Mesenchymal stem cell (in vitro differentiated cells and primary cell): Measurements from ENCODE around the gene NUB1. TPM values are rescaled to one million over a fixed set of nuclear protein-coding genes. Genes with fewer than 3 reads are reported as not detected.
A peak's percentile ranks its signal among the peaks of the same experiment; 100 is the strongest.

Source experiments
- DNase-seq: peaks from one replicate; pipeline ENCODE4 v3.0.0-alpha.2; 2013
- H2AFZ ChIP-seq: one replicate; pipeline ENCODE4 v1.6.1; 2013; ENCODE audit warnings: low read depth, mild to moderate bottlenecking, control low read depth, inconsistent platforms, low read length, moderate library complexity
- H2AK5ac ChIP-seq: 2 replicates; pipeline ENCODE4 v1.6.1; 2013; ENCODE audit warnings: low read length, moderate library complexity, mild to moderate bottlenecking, inconsistent platforms; ENCODE audit not compliant: severe bottlenecking
- H2BK120ac ChIP-seq: one replicate; pipeline ENCODE4 v1.6.1; 2013; ENCODE audit warnings: low read depth, mild to moderate bottlenecking, inconsistent platforms, low read length, moderate library complexity
- H2BK12ac ChIP-seq, 2 experiments: one replicate each; pipeline ENCODE4 v1.6.1; 2013; ENCODE audit warnings: inconsistent platforms in 2 of 2, low read length in 2 of 2, mild to moderate bottlenecking in 2 of 2, moderate library complexity in 2 of 2, control low read depth in 1 of 2
- H2BK15ac ChIP-seq: one replicate; pipeline ENCODE4 v1.6.1; 2013; ENCODE audit warnings: mild to moderate bottlenecking, low read depth, inconsistent platforms; ENCODE audit not compliant: poor library complexity, severe bottlenecking
- H2BK5ac ChIP-seq: 2 replicates; pipeline ENCODE4 v1.6.1; 2013; ENCODE audit warnings: low read depth, mild to moderate bottlenecking, low read length, control low read depth, inconsistent platforms; ENCODE audit not compliant: poor library complexity, severe bottlenecking
- H3K14ac ChIP-seq, 2 experiments: one replicate each; pipeline ENCODE4 v1.6.1; 2013; ENCODE audit warnings: inconsistent platforms in 2 of 2, low read length in 2 of 2, control low read depth in 1 of 2, mild to moderate bottlenecking in 1 of 2, moderate library complexity in 1 of 2
- H3K18ac ChIP-seq, 2 experiments: one replicate each; pipeline ENCODE4 v1.6.1; 2013; ENCODE audit warnings: inconsistent platforms in 2 of 2, low read length in 2 of 2, control low read depth in 1 of 2, low read depth in 1 of 2, mild to moderate bottlenecking in 1 of 2
- H3K23ac ChIP-seq, 2 experiments: one replicate each; pipeline ENCODE4 v1.6.1; 2013; ENCODE audit warnings: inconsistent platforms in 2 of 2, low read length in 2 of 2, mild to moderate bottlenecking in 2 of 2, moderate library complexity in 2 of 2, control low read depth in 1 of 2
- H3K27ac ChIP-seq: 2 replicates; pipeline ENCODE4 v1.5.1; 2013; ENCODE audit warnings: mild to moderate bottlenecking, moderate library complexity, low read length, control low read depth, inconsistent platforms; ENCODE audit not compliant: poor library complexity, severe bottlenecking
- H3K27me3 ChIP-seq, 2 experiments: 2 replicates each; pipeline versions ENCODE4 v1.6.1 to v1.7.0; 2013; ENCODE audit warnings: low read length in 2 of 2, mild to moderate bottlenecking in 2 of 2, moderate library complexity in 2 of 2, control low read depth in 1 of 2, inconsistent platforms in 1 of 2; ENCODE audit not compliant: control insufficient read depth in 1 of 2, insufficient read depth in 1 of 2
- H3K36me3 ChIP-seq, 2 experiments: 2 replicates each; pipeline versions ENCODE4 v1.6.1 to v1.7.0; 2013; ENCODE audit warnings: low read length in 2 of 2, control low read depth in 1 of 2, inconsistent platforms in 1 of 2, low read depth in 1 of 2, mild to moderate bottlenecking in 1 of 2; ENCODE audit not compliant: insufficient read depth in 2 of 2, control insufficient read depth in 1 of 2
- H3K4ac ChIP-seq, 2 experiments: one replicate each; pipeline ENCODE4 v1.6.1; 2013; ENCODE audit warnings: inconsistent platforms in 2 of 2, low read length in 2 of 2, mild to moderate bottlenecking in 2 of 2, moderate library complexity in 2 of 2, control low read depth in 1 of 2, low read depth in 1 of 2
- H3K4me1 ChIP-seq: 2 replicates; pipeline ENCODE4 v1.6.1; 2013; ENCODE audit warnings: low read depth, low read length, control low read depth; ENCODE audit not compliant: control insufficient read depth, insufficient read depth
- H3K4me2 ChIP-seq: 2 replicates; pipeline ENCODE4 v1.6.1; 2013; ENCODE audit warnings: low read length, mild to moderate bottlenecking, inconsistent platforms; ENCODE audit not compliant: poor library complexity, severe bottlenecking
- H3K4me3 ChIP-seq, 2 experiments: 2 replicates each; pipeline versions ENCODE4 v1.5.1 to v1.7.0; 2013; ENCODE audit warnings: low read length in 2 of 2, mild to moderate bottlenecking in 2 of 2, control low read depth in 1 of 2, low read depth in 1 of 2; ENCODE audit not compliant: insufficient read depth in 1 of 2
- H3K79me1 ChIP-seq: replicated peaks from 2 replicates; pipeline ENCODE4 v1.6.1; 2013; ENCODE audit warnings: mild to moderate bottlenecking, control low read depth, low read length, inconsistent platforms; ENCODE audit not compliant: poor library complexity, severe bottlenecking
- H3K9ac ChIP-seq: 2 replicates; pipeline ENCODE4 v1.7.0; 2013; ENCODE audit warnings: mild to moderate bottlenecking, low read length, moderate library complexity
- H3K9me3 ChIP-seq: 2 replicates; pipeline ENCODE4 v1.7.0; 2013; ENCODE audit warnings: mild to moderate bottlenecking, low read length; ENCODE audit not compliant: control insufficient read depth
- H4K8ac ChIP-seq: one replicate; pipeline ENCODE4 v1.6.1; 2013; ENCODE audit warnings: inconsistent platforms, mild to moderate bottlenecking, low read length, moderate library complexity
- H4K91ac ChIP-seq: one replicate; pipeline ENCODE4 v1.6.1; 2013; ENCODE audit warnings: mild to moderate bottlenecking, low read length, inconsistent platforms
- WGBS: methylation state at CpG from one replicate; pipeline ENCODE4 v1.1.7; 2013; ENCODE audit warnings: mixed read lengths; 5-methylcytosine and 5-hydroxymethylcytosine counted together
- polyA plus RNA-seq, 2 experiments: library from polyadenylated mRNA; stranded (reverse); fragments of 200-250 nt; gene quantifications; one replicate each; pipeline ENCODE4 v1.2.3, GENCODE V29; 2013

The NUB1 gene, protein sequence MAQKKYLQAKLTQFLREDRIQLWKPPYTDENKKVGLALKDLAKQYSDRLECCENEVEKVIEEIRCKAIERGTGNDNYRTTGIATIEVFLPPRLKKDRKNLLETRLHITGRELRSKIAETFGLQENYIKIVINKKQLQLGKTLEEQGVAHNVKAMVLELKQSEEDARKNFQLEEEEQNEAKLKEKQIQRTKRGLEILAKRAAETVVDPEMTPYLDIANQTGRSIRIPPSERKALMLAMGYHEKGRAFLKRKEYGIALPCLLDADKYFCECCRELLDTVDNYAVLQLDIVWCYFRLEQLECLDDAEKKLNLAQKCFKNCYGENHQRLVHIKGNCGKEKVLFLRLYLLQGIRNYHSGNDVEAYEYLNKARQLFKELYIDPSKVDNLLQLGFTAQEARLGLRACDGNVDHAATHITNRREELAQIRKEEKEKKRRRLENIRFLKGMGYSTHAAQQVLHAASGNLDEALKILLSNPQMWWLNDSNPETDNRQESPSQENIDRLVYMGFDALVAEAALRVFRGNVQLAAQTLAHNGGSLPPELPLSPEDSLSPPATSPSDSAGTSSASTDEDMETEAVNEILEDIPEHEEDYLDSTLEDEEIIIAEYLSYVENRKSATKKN
- 48.2 TPM for polyA plus RNA-seq (2013, experiment 1 of 2)
- polyA plus RNA-seq (2013, experiment 2 of 2), result 46.8 TPM

DNA sequence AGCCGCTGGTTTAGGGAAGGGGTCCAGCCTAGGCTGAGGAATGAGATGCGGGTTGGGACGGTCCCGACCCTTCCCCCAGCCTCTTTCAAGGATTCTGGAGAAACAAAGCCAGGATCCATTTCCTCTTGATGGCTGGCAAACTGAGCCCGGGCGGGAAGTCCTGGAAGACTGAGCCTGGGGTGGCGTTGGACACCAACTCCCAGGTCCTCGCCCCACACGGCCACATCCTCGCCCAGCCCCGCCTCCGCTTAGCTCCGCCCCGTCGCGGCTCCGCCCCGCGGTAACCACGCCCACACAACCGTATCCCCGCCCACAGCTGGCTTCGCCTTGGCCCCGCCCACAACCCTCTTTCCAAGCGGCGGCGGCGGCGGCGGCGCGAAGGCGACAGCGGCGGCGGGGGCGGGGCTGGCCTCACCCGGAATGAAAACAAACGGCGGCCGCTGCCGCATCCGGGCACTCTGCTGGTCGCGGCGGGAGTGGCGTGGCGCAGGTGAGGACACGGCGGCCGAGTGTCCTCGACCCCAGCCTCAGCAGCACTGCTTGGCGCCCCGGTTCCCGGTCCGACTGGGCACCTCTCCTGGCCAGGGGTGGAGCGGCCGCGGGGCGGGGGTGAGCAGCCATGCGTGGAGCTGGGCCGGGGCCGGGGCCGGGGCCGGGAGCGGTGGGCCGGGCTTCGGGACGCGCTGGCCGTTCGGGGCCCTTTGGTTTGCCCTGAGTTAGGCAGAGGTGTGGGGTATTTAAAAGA is at the start of gene NUB1:
Gene NUB1 (plus strand): TSS at position 456 of the 745 bp plus-strand sequence. CDS start 3,538 bp downstream, outside the sequence.
- Histone ChIP-seq H2AFZ (peak within 1 kb of the TSS; percentile 96), H2BK120ac (peak within 1 kb of the TSS; percentile 95), H3K4me3 (peak within 1 kb of the TSS; percentile 93 to 94), H3K4me1 (peaks cover 7% of the 10 kb centered on the region), H3K9ac (peak within 1 kb of the TSS; percentile 98), H3K14ac (peak within 1 kb of the TSS in 1 of 2 experiments; percentile 91), H3K79me1 (peaks cover 12% of the 10 kb centered on the region), H3K27me3 (no peaks in the 10 kb centered on the region), H3K9me3 (peaks cover 3% of the 10 kb centered on the region), H2BK15ac (peak within 1 kb of the TSS; percentile 39), H4K91ac (peak within 1 kb of the TSS; percentile 64), H2AK5ac (no peak within 1 kb of the TSS), H3K4ac (peak within 1 kb of the TSS in 1 of 2 experiments; percentile 81), H2BK5ac (no peak within 1 kb of the TSS), H2BK12ac (peak within 1 kb of the TSS in 1 of 2 experiments; percentile 83), H4K8ac (peak within 1 kb of the TSS; percentile 87), H3K36me3 (peaks cover 3 to 15% of the 10 kb centered on the region in 2 experiments), H3K18ac (peak within 1 kb of the TSS; percentile 72 to 85), H3K27ac (no peak within 1 kb of the TSS), H3K4me2 (peak within 1 kb of the TSS; percentile 44), H3K23ac (peak within 1 kb of the TSS in 1 of 2 experiments; percentile 49)
- WGBS, result 2% methylated on average over 51 of the region's 72 CpGs
- peak; percentile 80 for DNase-seq

- Histone ChIP-seq H3K4me1 (no peaks in the 10 kb centered on the region), H2AK5ac (no peak overlapping the region), H2BK15ac (no peak overlapping the region), H3K9ac (no peak overlapping the region), H3K14ac (no peak overlapping the region), H3K23ac (no peak overlapping the region), H4K91ac (no peak overlapping the region), H3K9me3 (peaks cover 3% of the 10 kb centered on the region), H3K27me3 (peaks cover 36 to 58% of the 10 kb centered on the region in 2 experiments), H2BK120ac (no peak overlapping the region), H3K4ac (no peak overlapping the region), H3K4me2 (no peak overlapping the region), H2BK12ac (no peak overlapping the region), H3K27ac (no peak overlapping the region), H3K4me3 (no peak overlapping the region), H2AFZ (no peak overlapping the region), H4K8ac (no peak overlapping the region), H3K36me3 (no peaks in the 10 kb centered on the region), H3K18ac (no peak overlapping the region), H2BK5ac (no peak overlapping the region), H3K79me1 (no peaks in the 10 kb centered on the region)
- WGBS, result 82% methylated on average over 2 of the region's 3 CpGs
- DNase-seq, result no peak
Measured at GRCh38 chr7:151292850-151293249, 48.8 kb upstream of the NUB1 start.

GRCh38 chr7:151296202-151296992 is 45.2 kb upstream of the NUB1 start:
- Histone ChIP-seq H3K4ac (no peak overlapping the region), H2BK5ac (no peak overlapping the region), H3K27ac (no peak overlapping the region), H3K14ac (no peak overlapping the region), H3K4me2 (no peak overlapping the region), H2AFZ (no peak overlapping the region), H3K36me3 (no peaks in the 10 kb centered on the region), H3K23ac (no peak overlapping the region), H3K18ac (no peak overlapping the region), H3K27me3 (peaks cover 34 to 58% of the 10 kb centered on the region in 2 experiments), H2BK15ac (no peak overlapping the region), H3K79me1 (no peaks in the 10 kb centered on the region), H3K4me3 (no peak overlapping the region), H2BK12ac (no peak overlapping the region), H2BK120ac (no peak overlapping the region), H2AK5ac (no peak overlapping the region), H3K4me1 (peaks cover 3% of the 10 kb centered on the region), H3K9ac (no peak overlapping the region), H3K9me3 (peaks cover 3% of the 10 kb centered on the region), H4K8ac (no peak overlapping the region), H4K91ac (no peak overlapping the region)
- WGBS, result 74% methylated on average over 2 of the region's 3 CpGs
- DNase-seq, result no peak
